ENCODE measurements around the gene KIAA1671.

KIAA1671 gene

GRCh38 chr22:25027043-25027906, 74.8 kb downstream of the KIAA1671 start:
- no peak overlapping the region for H3K4ac ChIP-seq (ENCODE audit: low read depth, low read length)
- H3K56ac ChIP-seq (ENCODE audit: low read length) = peak overlapping the region; percentile 47
- H3K36me3 ChIP-seq (ENCODE audit: control insufficient read depth, insufficient read depth, low read length) = no peaks in the 10 kb centered on the region
- H2BK120ac ChIP-seq (ENCODE audit: low read depth, low read length) = no peak overlapping the region
- H4K5ac ChIP-seq (ENCODE audit: low read length) = no peak overlapping the region
- H2BK15ac ChIP-seq (replicated peaks; ENCODE audit: low read depth) = no peak overlapping the region
- H3K79me1 ChIP-seq (ENCODE audit: low read length) = peaks cover 1% of the 10 kb centered on the region
- no peak overlapping the region for H2BK5ac ChIP-seq (ENCODE audit: low read length)
- no peak overlapping the region for H3K23ac ChIP-seq (ENCODE audit: low read length)
- no peak overlapping the region for H3K4me2 ChIP-seq (ENCODE audit: low read length)
- peaks cover 3% of the 10 kb centered on the region for H3K4me1 ChIP-seq (ENCODE audit: control insufficient read depth, low read depth, low read length)
- H3K27me3 ChIP-seq (ENCODE audit: insufficient read depth, low read length, poor library complexity) = no peaks in the 10 kb centered on the region
- peak overlapping the region; percentile 41 for H2AK5ac ChIP-seq (ENCODE audit: low read length)
- H3K4me3 ChIP-seq (ENCODE audit: low read length) = no peak overlapping the region
- WGBS (ENCODE audit: extremely low coverage, insufficient coverage, low lambda C conversion rate) = no CpG with 5 or more reads among the region's 11 CpGs
- no peak overlapping the region for H4K8ac ChIP-seq (ENCODE audit: low read depth, low read length)
- H3K79me2 ChIP-seq (ENCODE audit: control insufficient read depth, insufficient read depth, low read length) = no peaks in the 10 kb centered on the region
- DNase-seq = peak; percentile 79
- no peak overlapping the region for H3K27ac ChIP-seq (ENCODE audit: low read depth, low read length)
- H3K9ac ChIP-seq (ENCODE audit: low read length) = peak overlapping the region; percentile 35
- H3K18ac ChIP-seq (ENCODE audit: low read length) = no peak overlapping the region

DNA sequence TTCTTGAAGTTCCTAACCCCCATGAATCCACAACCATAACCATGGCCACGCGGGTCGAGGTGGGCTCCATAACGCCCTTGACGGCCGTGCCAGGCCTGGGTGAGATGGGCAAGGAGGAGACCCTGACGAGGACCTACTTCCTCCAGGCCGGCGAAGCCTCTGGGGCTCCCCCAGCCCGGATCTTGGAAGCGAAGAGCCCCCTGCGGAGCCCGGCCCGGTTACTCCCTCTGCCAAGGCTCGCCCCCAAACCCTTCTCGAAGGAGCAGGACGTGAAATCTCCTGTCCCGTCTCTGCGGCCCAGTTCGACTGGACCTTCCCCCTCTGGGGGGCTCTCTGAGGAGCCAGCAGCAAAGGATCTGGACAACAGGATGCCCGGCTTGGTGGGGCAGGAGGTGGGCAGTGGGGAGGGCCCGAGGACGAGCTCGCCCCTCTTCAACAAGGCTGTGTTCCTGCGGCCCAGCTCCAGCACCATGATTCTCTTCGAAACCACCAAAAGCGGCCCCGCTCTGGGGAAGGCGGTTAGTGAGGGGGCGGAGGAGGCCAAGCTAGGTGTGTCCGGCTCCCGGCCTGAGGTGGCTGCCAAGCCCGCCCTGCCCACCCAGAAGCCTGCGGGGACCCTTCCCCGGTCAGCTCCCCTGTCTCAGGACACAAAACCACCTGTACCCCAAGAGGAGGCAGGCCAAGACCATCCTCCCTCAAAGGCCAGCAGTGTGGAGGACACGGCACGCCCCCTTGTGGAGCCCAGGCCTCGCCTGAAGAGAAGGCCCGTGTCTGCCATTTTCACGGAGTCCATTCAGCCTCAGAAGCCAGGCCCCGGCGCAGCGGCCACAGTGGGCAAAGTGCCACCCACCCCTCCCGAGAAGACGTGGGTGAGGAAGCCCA, 75.7 kb downstream of the KIAA1671 start:
- no peak overlapping the region for H2BK5ac ChIP-seq (ENCODE audit: low read length)
- H3K4ac ChIP-seq (ENCODE audit: low read depth, low read length) = peak overlapping the region; percentile 8
- H4K5ac ChIP-seq (ENCODE audit: low read length) = no peak overlapping the region
- H3K79me2 ChIP-seq (ENCODE audit: control insufficient read depth, insufficient read depth, low read length) = no peaks in the 10 kb centered on the region
- H3K4me1 ChIP-seq (ENCODE audit: control insufficient read depth, low read depth, low read length) = peaks cover 3% of the 10 kb centered on the region
- peak; percentile 67 for DNase-seq
- whole genome bisulfite sequencing (ENCODE audit: extremely low coverage, insufficient coverage, low lambda C conversion rate) = no CpG with 5 or more reads among the region's 45 CpGs
- H3K18ac ChIP-seq (ENCODE audit: low read length) = no peak overlapping the region
- H3K4me2 ChIP-seq (ENCODE audit: low read length) = no peak overlapping the region
- H3K36me3 ChIP-seq (ENCODE audit: control insufficient read depth, insufficient read depth, low read length) = no peaks in the 10 kb centered on the region
- no peak overlapping the region for H3K23ac ChIP-seq (ENCODE audit: low read length)
- no peak overlapping the region for H2BK120ac ChIP-seq (ENCODE audit: low read depth, low read length)
- H2AK5ac ChIP-seq (ENCODE audit: low read length) = no peak overlapping the region
- peaks cover 1% of the 10 kb centered on the region for H3K79me1 ChIP-seq (ENCODE audit: low read length)
- H3K9ac ChIP-seq (ENCODE audit: low read length) = peak overlapping the region; percentile 35
- H3K56ac ChIP-seq (ENCODE audit: low read length) = peak overlapping the region; percentile 47
- H3K4me3 ChIP-seq (ENCODE audit: low read length) = no peak overlapping the region
- no peak overlapping the region for H2BK15ac ChIP-seq (replicated peaks; ENCODE audit: low read depth)
- no peaks in the 10 kb centered on the region for H3K27me3 ChIP-seq (ENCODE audit: insufficient read depth, low read length, poor library complexity)
- H3K27ac ChIP-seq (ENCODE audit: low read depth, low read length) = no peak overlapping the region
- no peak overlapping the region for H4K8ac ChIP-seq (ENCODE audit: low read depth, low read length)

DNA sequence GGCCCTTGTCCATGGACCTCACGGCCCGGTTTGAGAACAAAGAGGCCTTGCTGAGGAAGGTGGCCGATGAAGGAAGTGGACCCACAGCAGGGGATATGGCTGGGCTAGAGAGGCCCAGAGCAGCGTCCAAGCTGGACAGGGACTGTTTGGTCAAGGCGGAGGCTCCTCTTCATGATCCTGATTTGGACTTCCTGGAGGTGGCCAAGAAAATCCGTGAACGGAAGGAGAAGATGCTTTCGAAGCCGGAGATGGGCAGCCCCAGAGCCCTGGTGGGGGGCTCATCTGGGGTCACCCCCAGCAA, 76.3 kb downstream of the KIAA1671 start:
- Histone ChIP-seq H3K4me2 (ENCODE audit: low read length) (no peak overlapping the region), H2BK5ac (ENCODE audit: low read length) (no peak overlapping the region), H2BK15ac (replicated peaks; ENCODE audit: low read depth) (no peak overlapping the region), H3K4me3 (ENCODE audit: low read length) (no peak overlapping the region), H4K8ac (ENCODE audit: low read depth, low read length) (no peak overlapping the region), H3K79me2 (ENCODE audit: control insufficient read depth, insufficient read depth, low read length) (no peaks in the 10 kb centered on the region), H3K79me1 (ENCODE audit: low read length) (peaks cover 1% of the 10 kb centered on the region), H2AK5ac (ENCODE audit: low read length) (no peak overlapping the region), H3K4ac (ENCODE audit: low read depth, low read length) (no peak overlapping the region), H3K56ac (ENCODE audit: low read length) (peak overlapping the region; percentile 44), H3K23ac (ENCODE audit: low read length) (no peak overlapping the region), H3K27ac (ENCODE audit: low read depth, low read length) (no peak overlapping the region), H3K27me3 (ENCODE audit: insufficient read depth, low read length, poor library complexity) (no peaks in the 10 kb centered on the region), H3K36me3 (ENCODE audit: control insufficient read depth, insufficient read depth, low read length) (no peaks in the 10 kb centered on the region), H3K9ac (ENCODE audit: low read length) (no peak overlapping the region), H3K18ac (ENCODE audit: low read length) (no peak overlapping the region), H3K4me1 (ENCODE audit: control insufficient read depth, low read depth, low read length) (peaks cover 3% of the 10 kb centered on the region), H4K5ac (ENCODE audit: low read length) (no peak overlapping the region), H2BK120ac (ENCODE audit: low read depth, low read length) (no peak overlapping the region)
- WGBS (ENCODE audit: extremely low coverage, insufficient coverage, low lambda C conversion rate) = no CpG with 5 or more reads among the region's 9 CpGs
- no peak for DNase-seq

- DNase-seq = no peak
- Histone ChIP-seq H3K27me3 (ENCODE audit: insufficient read depth, low read length, poor library complexity) (no peaks in the 10 kb centered on the region), H4K5ac (ENCODE audit: low read length) (no peak overlapping the region), H3K79me2 (ENCODE audit: control insufficient read depth, insufficient read depth, low read length) (no peaks in the 10 kb centered on the region), H2BK15ac (replicated peaks; ENCODE audit: low read depth) (no peak overlapping the region), H3K79me1 (ENCODE audit: low read length) (no peaks in the 10 kb centered on the region), H3K36me3 (ENCODE audit: control insufficient read depth, insufficient read depth, low read length) (no peaks in the 10 kb centered on the region), H4K8ac (ENCODE audit: low read depth, low read length) (no peak overlapping the region), H3K9ac (ENCODE audit: low read length) (no peak overlapping the region), H2BK120ac (ENCODE audit: low read depth, low read length) (no peak overlapping the region), H3K27ac (ENCODE audit: low read depth, low read length) (no peak overlapping the region), H3K4me3 (ENCODE audit: low read length) (no peak overlapping the region), H3K23ac (ENCODE audit: low read length) (no peak overlapping the region), H3K56ac (ENCODE audit: low read length) (no peak overlapping the region), H2BK5ac (ENCODE audit: low read length) (no peak overlapping the region), H3K4ac (ENCODE audit: low read depth, low read length) (no peak overlapping the region), H3K18ac (ENCODE audit: low read length) (no peak overlapping the region), H3K4me2 (ENCODE audit: low read length) (no peak overlapping the region), H2AK5ac (ENCODE audit: low read length) (no peak overlapping the region), H3K4me1 (ENCODE audit: control insufficient read depth, low read depth, low read length) (peaks cover 3% of the 10 kb centered on the region)
- WGBS (ENCODE audit: extremely low coverage, insufficient coverage, low lambda C conversion rate) = no CpG with 5 or more reads among the region's 18 CpGs
Measured at GRCh38 chr22:25029181-25029580, 76.7 kb downstream of the KIAA1671 start.

DNA sequence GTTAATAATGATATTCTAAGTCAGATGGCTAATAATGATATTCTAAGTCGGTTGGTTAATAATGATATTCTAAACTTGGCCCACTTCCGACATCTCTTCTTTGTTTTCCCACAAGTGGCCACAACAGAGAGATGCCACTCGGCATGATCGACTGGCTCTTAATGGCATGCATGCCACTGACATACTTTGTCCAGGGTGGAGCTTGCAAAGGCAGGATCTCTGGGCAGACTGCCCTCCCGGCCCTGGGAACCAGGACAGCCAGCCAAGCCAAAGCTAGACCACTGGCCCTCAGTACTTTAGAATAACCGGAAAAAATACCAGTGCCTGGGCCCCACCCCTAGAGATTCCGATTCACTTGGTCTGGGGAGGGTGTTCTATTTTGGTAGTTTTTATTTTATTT, 78.1 kb downstream of the KIAA1671 start:
- Histone ChIP-seq H2AK5ac (ENCODE audit: low read length) (no peak overlapping the region), H3K56ac (ENCODE audit: low read length) (no peak overlapping the region), H4K5ac (ENCODE audit: low read length) (no peak overlapping the region), H3K4ac (ENCODE audit: low read depth, low read length) (no peak overlapping the region), H3K79me1 (ENCODE audit: low read length) (no peaks in the 10 kb centered on the region), H2BK15ac (replicated peaks; ENCODE audit: low read depth) (no peak overlapping the region), H3K18ac (ENCODE audit: low read length) (no peak overlapping the region), H4K8ac (ENCODE audit: low read depth, low read length) (no peak overlapping the region), H3K4me3 (ENCODE audit: low read length) (no peak overlapping the region), H3K4me1 (ENCODE audit: control insufficient read depth, low read depth, low read length) (peaks cover 3% of the 10 kb centered on the region), H2BK5ac (ENCODE audit: low read length) (no peak overlapping the region), H3K4me2 (ENCODE audit: low read length) (no peak overlapping the region), H3K79me2 (ENCODE audit: control insufficient read depth, insufficient read depth, low read length) (no peaks in the 10 kb centered on the region), H3K23ac (ENCODE audit: low read length) (no peak overlapping the region), H3K36me3 (ENCODE audit: control insufficient read depth, insufficient read depth, low read length) (no peaks in the 10 kb centered on the region), H2BK120ac (ENCODE audit: low read depth, low read length) (no peak overlapping the region), H3K9ac (ENCODE audit: low read length) (no peak overlapping the region), H3K27ac (ENCODE audit: low read depth, low read length) (no peak overlapping the region), H3K27me3 (ENCODE audit: insufficient read depth, low read length, poor library complexity) (no peaks in the 10 kb centered on the region)
- WGBS (ENCODE audit: extremely low coverage, insufficient coverage, low lambda C conversion rate) = no CpG with 5 or more reads among the region's 7 CpGs
- no peak for DNase-seq

All from mesendoderm (in vitro differentiated cells).